ENCODE results near the gene CSGALNACT2. TPM values are rescaled to one million over a fixed set of nuclear protein-coding genes. Genes with fewer than 3 reads are reported as not detected.

Gene CSGALNACT2
- total RNA-seq, 1 experiment from 2014 or later: 8.9 TPM

GRCh38 chr10:43105102-43105955, 32.9 kb upstream of the CSGALNACT2 start:
- no peak overlapping the region for H4K91ac ChIP-seq (ENCODE audit: insufficient read length, low read depth, low read length)
- H2BK20ac ChIP-seq (ENCODE audit: low read depth, low read length, poor library complexity, severe bottlenecking): no peak overlapping the region
- H3K23ac ChIP-seq (ENCODE audit: insufficient read length, low read depth, low read length): no peak overlapping the region
- WGBS (ENCODE audit: extremely low coverage, insufficient read length, low lambda C conversion rate): no CpG with 5 or more reads among the region's 71 CpGs
- TF ChIP-seq CTCF (conservative IDR thresholded peaks at IDR 0.05): peak; percentile 99
- H2BK5ac ChIP-seq (ENCODE audit: insufficient read length, low read length): no peak overlapping the region
- no peak overlapping the region for H3K27ac ChIP-seq (ENCODE audit: insufficient read length, low read depth, low read length)
- no peak overlapping the region for H2BK120ac ChIP-seq (ENCODE audit: low read depth, low read length, poor library complexity, severe bottlenecking)
- H3K9ac ChIP-seq (ENCODE audit: extremely low read depth, insufficient read length, low read length): no peak overlapping the region
- H2AFZ ChIP-seq (ENCODE audit: low read length): no peak overlapping the region
- Mint-ChIP-seq H3K36me3 (ENCODE audit: insufficient read depth in 1 of 3, low read depth in 3 of 3) (peaks cover 0 to 4% (median 2%) of the 10 kb centered on the region in 3 experiments; a peak in 3 of 7 replicates), H3K27ac (peak overlapping the region in 1 of 3 experiments; percentile 76; a peak in 1 of 7 replicates), H3K9me3 (peaks cover 0 to 2% of the 10 kb centered on the region in 2 experiments; a peak in 1 of 5 replicates), H3K4me3 (peak overlapping the region; percentile 69 to 83), H3K27me3 (ENCODE audit: low read depth) (peaks cover 31% of the 10 kb centered on the region), H3K4me1 (peaks cover 2 to 4% of the 10 kb centered on the region in 2 experiments; a peak in 2 of 4 replicates)
- no peak overlapping the region for H3K56ac ChIP-seq (ENCODE audit: insufficient read length, low read depth, low read length)
- peak overlapping the region; percentile 65 for H3K18ac ChIP-seq (ENCODE audit: insufficient read length, low read depth, low read length)
- no peak overlapping the region for H3K4ac ChIP-seq (ENCODE audit: low read depth, low read length)
- peaks cover 9% of the 10 kb centered on the region for H3K23me2 ChIP-seq (ENCODE audit: insufficient read length, low read depth, low read length, poor library complexity, severe bottlenecking)
- H2AK5ac ChIP-seq (ENCODE audit: insufficient read length, low read length): no peak overlapping the region
- peak; percentile 90 for DNase-seq
- no peaks in the 10 kb centered on the region for H3K79me1 ChIP-seq (ENCODE audit: insufficient read depth, low read depth, low read length, poor library complexity, severe bottlenecking)
- H3K4me2 ChIP-seq (ENCODE audit: insufficient read depth, insufficient read length, low read length): peak overlapping the region; percentile 65
- H3K79me2 ChIP-seq (ENCODE audit: insufficient read depth, low read length): no peaks in the 10 kb centered on the region
- H3T11ph ChIP-seq (ENCODE audit: low read length): no peak overlapping the region
- H4K20me1 ChIP-seq (ENCODE audit: control insufficient read depth, insufficient read depth, insufficient read length): no peaks in the 10 kb centered on the region
- no peaks in the 10 kb centered on the region; the same call in 1 of the 2 replicates for H3K27me3 ChIP-seq (ENCODE audit: insufficient read depth, low read length)
- H4K8ac ChIP-seq (replicated peaks; ENCODE audit: insufficient read length, low read depth, low read length): no peak overlapping the region
- H4K5ac ChIP-seq (ENCODE audit: insufficient read length, low read depth, low read length): no peak overlapping the region
- H3K14ac ChIP-seq (ENCODE audit: insufficient read depth, low read length): peak overlapping the region; percentile 81; the same call in 1 of the 2 replicates
- H2BK12ac ChIP-seq (ENCODE audit: insufficient read length, low read depth, low read length): no peak overlapping the region
- H3K4me1 ChIP-seq (ENCODE audit: insufficient read depth, low read length): no peaks in the 10 kb centered on the region
- no peaks in the 10 kb centered on the region for H3K9me3 ChIP-seq (ENCODE audit: control insufficient read depth, low read depth, low read length)
- no peak overlapping the region; the same call in 1 of the 2 replicates for H2BK15ac ChIP-seq (ENCODE audit: low read depth, low read length)
